Astrocyte (in vitro differentiated cells and primary cell): ENCODE data around the gene SLC6A19. TPM values are rescaled to one million over a fixed set of nuclear protein-coding genes. Genes with fewer than 3 reads are reported as not detected.

ENCODE experiments used
- DNase-seq: peaks from one replicate; pipeline ENCODE4 v3.0.0-alpha.2; 2010; ENCODE audit warnings: low read depth
- FAIRE-seq: peaks from 2 replicates; lab custom pipeline; 2011; peaks lifted over from hg19 to GRCh38; lab: Jason Lieb, UNC
- H2AFZ ChIP-seq: 2 replicates; pipeline ENCODE4 v1.6.0; 2012; ENCODE audit warnings: low read depth, low read length, inconsistent platforms
- H3K27ac ChIP-seq: 2 replicates; pipeline ENCODE4 v1.5.1; 2011; ENCODE audit warnings: low read depth, low read length, inconsistent platforms
- H3K27me3 ChIP-seq: 2 replicates; pipeline ENCODE4 v1.6.0; 2011; ENCODE audit warnings: low read length, inconsistent platforms; ENCODE audit not compliant: insufficient read depth
- H3K36me3 ChIP-seq: 2 replicates; pipeline ENCODE4 v1.5.1; 2011; ENCODE audit warnings: low read length, inconsistent platforms; ENCODE audit not compliant: insufficient read depth
- H3K4me1 ChIP-seq: 2 replicates; pipeline ENCODE4 v1.5.1; 2011; ENCODE audit warnings: low read length, inconsistent platforms; ENCODE audit not compliant: insufficient read depth
- H3K4me2 ChIP-seq: 2 replicates; pipeline ENCODE4 v1.6.0; 2012; ENCODE audit warnings: low read length, inconsistent platforms
- H3K4me3 ChIP-seq: 2 replicates; pipeline ENCODE4 v1.5.1; 2011; ENCODE audit warnings: low read depth, mild to moderate bottlenecking, low read length, inconsistent platforms; ENCODE audit not compliant: insufficient read depth
- H3K79me2 ChIP-seq: 2 replicates; pipeline ENCODE4 v1.6.0; 2012; ENCODE audit warnings: mild to moderate bottlenecking, low read length, inconsistent platforms; ENCODE audit not compliant: insufficient read depth
- H3K9ac ChIP-seq: 2 replicates; pipeline ENCODE4 v1.6.0; 2012; ENCODE audit warnings: mild to moderate bottlenecking, low read length, inconsistent platforms
- H3K9me3 ChIP-seq: 2 replicates; pipeline ENCODE4 v1.5.1; 2012; ENCODE audit warnings: low read depth, mild to moderate bottlenecking, low read length, inconsistent platforms; ENCODE audit not compliant: insufficient read depth
- H4K20me1 ChIP-seq: 2 replicates; pipeline ENCODE4 v1.6.0; 2012; ENCODE audit warnings: low read length, inconsistent platforms; ENCODE audit not compliant: insufficient read depth
- H3K27ac Mint-ChIP-seq: one replicate; pipeline ENCODE4 v1.8.0; 2021; ENCODE audit warnings: mild to moderate bottlenecking, mixed read lengths; ENCODE audit not compliant: unreplicated experiment
- H3K27me3 Mint-ChIP-seq: one replicate; pipeline ENCODE4 v1.8.0; 2021; ENCODE audit warnings: low read depth, mixed read lengths; ENCODE audit not compliant: unreplicated experiment
- H3K36me3 Mint-ChIP-seq: one replicate; pipeline ENCODE4 v1.8.0; 2021; ENCODE audit warnings: low read depth, mixed read lengths; ENCODE audit not compliant: unreplicated experiment
- H3K4me1 Mint-ChIP-seq: one replicate; pipeline ENCODE4 v1.8.0; 2021; ENCODE audit warnings: low read depth, mixed read lengths; ENCODE audit not compliant: unreplicated experiment
- H3K4me3 Mint-ChIP-seq: one replicate; pipeline ENCODE4 v1.8.0; 2021; ENCODE audit warnings: mild to moderate bottlenecking, moderate library complexity, mixed read lengths; ENCODE audit not compliant: unreplicated experiment
- H3K9me3 Mint-ChIP-seq: one replicate; pipeline ENCODE4 v1.8.0; 2021; ENCODE audit warnings: mild to moderate bottlenecking, mixed read lengths; ENCODE audit not compliant: unreplicated experiment
- EZH2 ChIP-seq: IDR thresholded peaks from 2 replicates; pipeline ENCODE4 v1.6.1; 2012; ENCODE audit warnings: mild to moderate bottlenecking, low read length, inconsistent platforms; ENCODE audit not compliant: insufficient read depth
- total RNA-seq: library from RNA; stranded (reverse); gene quantifications from 2 replicates; pipeline ENCODE4 v1.2.1, GENCODE V29; 2021
- TF ChIP-seq, protein P1 (sequence below): IDR thresholded peaks from 2 replicates; pipeline ENCODE4 v1.5.1; 2011; ENCODE audit warnings: low read depth, mild to moderate bottlenecking, inconsistent platforms, low read length, moderate library complexity; ENCODE audit not compliant: insufficient read depth

Gene SLC6A19
- total RNA-seq, 1 donor from 2014 or later: not detected

DNA sequence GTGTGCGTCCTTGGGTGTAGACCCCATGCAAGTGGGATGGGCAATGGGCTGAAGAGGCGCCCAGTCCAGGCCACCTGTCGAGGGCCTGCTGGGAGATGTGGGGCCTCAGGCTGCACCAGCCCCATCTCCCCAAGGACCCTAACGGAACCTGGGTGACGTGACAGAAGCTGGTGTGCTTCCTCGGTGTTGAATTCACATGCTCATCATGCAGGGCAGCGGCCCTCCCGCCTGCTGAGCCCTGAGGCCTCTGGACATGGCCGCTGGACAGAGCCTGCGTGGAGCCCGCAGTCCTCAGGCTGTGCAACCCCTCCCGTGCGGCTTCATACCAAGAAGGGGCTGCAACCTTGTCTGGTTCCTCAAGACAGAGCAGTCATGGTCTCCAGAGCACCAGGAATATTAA, 66.7 kb downstream of the SLC6A19 start:
- no peak overlapping the region for H3K9ac ChIP-seq
- no peak overlapping the region for H2AFZ ChIP-seq
- peaks cover 14% of the 10 kb centered on the region for H3K27me3 Mint-ChIP-seq
- H3K4me3 ChIP-seq: no peak overlapping the region
- no peaks in the 10 kb centered on the region for H3K27me3 ChIP-seq
- H3K4me2 ChIP-seq: no peak overlapping the region
- H3K4me1 Mint-ChIP-seq: no peaks in the 10 kb centered on the region
- H3K79me2 ChIP-seq: no peaks in the 10 kb centered on the region
- H3K27ac ChIP-seq: no peak overlapping the region
- FAIRE-seq (no peak), DNase-seq (no peak)
- TF ChIP-seq, protein P1, sequence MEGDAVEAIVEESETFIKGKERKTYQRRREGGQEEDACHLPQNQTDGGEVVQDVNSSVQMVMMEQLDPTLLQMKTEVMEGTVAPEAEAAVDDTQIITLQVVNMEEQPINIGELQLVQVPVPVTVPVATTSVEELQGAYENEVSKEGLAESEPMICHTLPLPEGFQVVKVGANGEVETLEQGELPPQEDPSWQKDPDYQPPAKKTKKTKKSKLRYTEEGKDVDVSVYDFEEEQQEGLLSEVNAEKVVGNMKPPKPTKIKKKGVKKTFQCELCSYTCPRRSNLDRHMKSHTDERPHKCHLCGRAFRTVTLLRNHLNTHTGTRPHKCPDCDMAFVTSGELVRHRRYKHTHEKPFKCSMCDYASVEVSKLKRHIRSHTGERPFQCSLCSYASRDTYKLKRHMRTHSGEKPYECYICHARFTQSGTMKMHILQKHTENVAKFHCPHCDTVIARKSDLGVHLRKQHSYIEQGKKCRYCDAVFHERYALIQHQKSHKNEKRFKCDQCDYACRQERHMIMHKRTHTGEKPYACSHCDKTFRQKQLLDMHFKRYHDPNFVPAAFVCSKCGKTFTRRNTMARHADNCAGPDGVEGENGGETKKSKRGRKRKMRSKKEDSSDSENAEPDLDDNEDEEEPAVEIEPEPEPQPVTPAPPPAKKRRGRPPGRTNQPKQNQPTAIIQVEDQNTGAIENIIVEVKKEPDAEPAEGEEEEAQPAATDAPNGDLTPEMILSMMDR: no peak
- no peak for TF ChIP-seq EZH2
- no peak overlapping the region for H3K4me3 Mint-ChIP-seq
- H3K9me3 ChIP-seq: peaks cover 9% of the 10 kb centered on the region
- no peaks in the 10 kb centered on the region for H3K9me3 Mint-ChIP-seq
- no peaks in the 10 kb centered on the region for H3K36me3 ChIP-seq
- no peaks in the 10 kb centered on the region for H3K36me3 Mint-ChIP-seq
- no peaks in the 10 kb centered on the region for H4K20me1 ChIP-seq
- no peak overlapping the region for H3K27ac Mint-ChIP-seq
- H3K4me1 ChIP-seq: no peaks in the 10 kb centered on the region

DNA sequence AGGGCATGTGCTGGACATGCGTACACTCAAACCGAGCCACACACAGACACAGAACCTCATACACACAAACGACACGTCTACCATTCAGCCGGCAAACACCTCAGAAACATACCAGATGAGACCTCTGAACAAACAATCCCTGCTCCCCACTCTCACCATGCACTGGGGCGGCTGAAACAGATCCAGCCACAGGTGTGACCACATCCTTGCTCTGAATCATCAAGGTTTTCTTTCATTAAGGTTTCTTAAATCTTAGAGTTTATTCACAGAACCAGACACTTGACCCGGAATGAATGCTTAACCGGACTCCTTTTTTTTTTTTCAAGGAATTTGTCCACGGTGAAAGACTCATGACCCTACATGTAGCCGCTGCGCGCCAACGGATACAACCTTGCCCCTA, 67.3 kb downstream of the SLC6A19 start:
- Histone ChIP-seq H3K79me2 (no peaks in the 10 kb centered on the region), H3K9me3 (peaks cover 9% of the 10 kb centered on the region), H3K9ac (no peak overlapping the region), H3K4me1 (no peaks in the 10 kb centered on the region), H4K20me1 (no peaks in the 10 kb centered on the region), H3K4me3 (no peak overlapping the region), H3K36me3 (no peaks in the 10 kb centered on the region), H3K27ac (no peak overlapping the region), H2AFZ (no peak overlapping the region), H3K4me2 (no peak overlapping the region), H3K27me3 (no peaks in the 10 kb centered on the region)
- Mint-ChIP-seq H3K4me1 (no peaks in the 10 kb centered on the region), H3K9me3 (no peaks in the 10 kb centered on the region), H3K36me3 (no peaks in the 10 kb centered on the region), H3K27me3 (peaks cover 11% of the 10 kb centered on the region), H3K27ac (no peak overlapping the region), H3K4me3 (no peak overlapping the region)
- TF ChIP-seq EZH2: no peak
- TF ChIP-seq, protein P1: no peak
- no peak for FAIRE-seq
- DNase-seq: no peak

GRCh38 chr5:1270426-1270825, 69.0 kb downstream of the SLC6A19 start:
- Histone ChIP-seq H2AFZ (no peak overlapping the region), H3K4me1 (no peaks in the 10 kb centered on the region), H3K36me3 (no peaks in the 10 kb centered on the region), H3K9me3 (peaks cover 10% of the 10 kb centered on the region), H3K27me3 (no peaks in the 10 kb centered on the region), H3K9ac (no peak overlapping the region), H3K4me3 (no peak overlapping the region), H3K27ac (no peak overlapping the region), H3K79me2 (no peaks in the 10 kb centered on the region), H3K4me2 (no peak overlapping the region), H4K20me1 (no peaks in the 10 kb centered on the region)
- no peak for TF ChIP-seq EZH2
- TF ChIP-seq, protein P1: no peak
- peaks cover 4% of the 10 kb centered on the region for H3K27me3 Mint-ChIP-seq
- H3K4me3 Mint-ChIP-seq: no peak overlapping the region
- FAIRE-seq (no peak), DNase-seq (no peak)
- H3K9me3 Mint-ChIP-seq: no peaks in the 10 kb centered on the region
- no peaks in the 10 kb centered on the region for H3K4me1 Mint-ChIP-seq
- no peaks in the 10 kb centered on the region for H3K36me3 Mint-ChIP-seq
- H3K27ac Mint-ChIP-seq: no peak overlapping the region
